NCI-H2107 treated with DMSO at 0.1 percent for 48 hours (cell line): Measurements from ENCODE around the gene ATP2A2.

Experiments
- DNase-seq: peaks from one replicate; lab custom pipeline; 2025; ENCODE audit not compliant: unreplicated experiment; lab: John Stamatoyannopoulos, UW

Gene ATP2A2

DNA sequence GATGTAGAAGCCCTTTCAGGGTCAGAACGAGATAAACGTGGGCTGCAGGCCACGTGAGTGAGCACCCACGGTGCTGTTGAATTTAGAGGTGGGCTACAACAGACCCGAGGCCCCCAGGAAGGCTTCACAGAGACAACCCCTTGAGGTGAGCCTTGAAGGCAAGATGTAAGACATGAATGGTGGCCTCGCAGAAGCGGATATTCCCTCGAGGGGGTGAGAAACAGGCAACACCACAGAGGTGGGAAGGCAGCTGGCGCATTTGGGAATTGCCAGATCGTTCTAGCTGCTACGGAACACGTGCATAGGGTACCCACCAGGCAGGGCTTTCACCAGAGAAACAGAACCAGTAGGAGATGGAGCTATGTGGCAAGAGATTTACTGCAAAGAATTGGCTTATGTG lies 22.6 kb upstream of the ATP2A2 start:
- no peak for DNase-seq

DNA sequence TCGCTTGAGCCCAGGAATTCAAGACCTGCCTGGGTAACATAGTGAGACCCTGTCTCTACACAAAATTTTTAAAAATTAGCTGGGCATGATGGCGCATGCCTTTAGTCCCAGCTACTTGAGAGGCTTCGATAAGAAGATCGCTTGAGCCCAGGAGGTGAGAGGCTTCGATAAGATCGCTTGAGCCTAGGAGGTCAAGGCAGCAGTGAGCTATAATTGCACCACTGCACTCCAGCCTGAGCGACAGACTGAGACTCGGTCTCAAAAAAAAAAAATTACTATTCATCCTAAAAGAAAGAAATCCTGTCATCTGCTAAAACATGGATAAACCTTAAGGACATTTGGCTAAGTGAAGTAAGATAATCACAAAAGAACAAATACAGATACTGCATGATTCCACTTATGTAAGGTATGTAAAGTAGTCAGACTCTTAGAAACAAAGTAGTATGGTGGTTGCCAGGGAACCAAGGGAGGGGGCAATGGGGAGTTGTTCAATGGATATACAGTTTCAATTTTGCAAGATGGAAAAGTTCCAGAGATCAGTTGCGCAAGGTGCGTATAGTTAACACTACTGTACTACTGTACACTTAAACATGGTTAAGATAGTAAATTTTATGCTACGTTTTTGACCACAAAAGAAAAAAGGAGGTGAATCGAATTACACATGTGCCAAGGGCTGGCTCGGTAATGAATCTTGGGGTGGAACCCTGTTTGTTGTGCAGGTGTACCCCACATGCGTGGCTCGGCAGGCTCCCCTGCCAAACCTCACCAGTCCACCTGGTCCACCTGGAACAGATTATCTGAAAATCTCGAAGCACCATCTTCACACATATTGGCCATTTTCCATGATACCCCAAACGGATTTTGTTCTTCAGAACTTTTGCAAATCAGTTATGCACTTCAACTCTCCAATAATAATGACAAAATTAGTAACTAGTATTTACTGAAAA lies 18.3 kb upstream of the ATP2A2 start:
- peak; percentile 79 for DNase-seq

DNA sequence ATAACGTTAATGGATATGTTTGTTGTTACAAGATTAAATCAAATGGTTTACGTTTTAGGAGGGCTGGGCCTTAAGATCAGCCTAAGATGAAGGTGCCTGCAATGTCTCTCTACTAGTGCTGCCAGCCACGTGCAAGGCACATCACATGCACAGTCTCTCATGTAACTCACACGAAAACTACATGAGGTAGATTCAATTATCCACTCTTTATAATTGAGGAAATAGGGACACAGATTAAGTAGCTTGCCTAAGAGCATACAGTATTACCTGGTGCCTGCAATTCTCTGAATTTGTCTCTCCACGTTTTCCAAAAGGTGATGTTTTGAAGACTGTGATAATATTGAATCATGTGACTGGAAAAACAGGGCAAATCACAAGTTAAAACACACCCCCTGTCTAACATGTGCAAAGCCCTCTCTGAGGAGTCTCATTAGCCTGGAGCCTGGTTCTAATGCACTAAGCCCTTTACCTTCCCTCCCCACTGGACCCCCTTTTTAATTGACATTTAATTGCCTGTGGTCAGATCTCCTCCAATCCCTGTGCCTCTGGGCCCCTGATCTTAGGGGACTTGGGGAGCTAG lies 14.6 kb upstream of the ATP2A2 start:
- DNase-seq = peak; percentile 37

DNA sequence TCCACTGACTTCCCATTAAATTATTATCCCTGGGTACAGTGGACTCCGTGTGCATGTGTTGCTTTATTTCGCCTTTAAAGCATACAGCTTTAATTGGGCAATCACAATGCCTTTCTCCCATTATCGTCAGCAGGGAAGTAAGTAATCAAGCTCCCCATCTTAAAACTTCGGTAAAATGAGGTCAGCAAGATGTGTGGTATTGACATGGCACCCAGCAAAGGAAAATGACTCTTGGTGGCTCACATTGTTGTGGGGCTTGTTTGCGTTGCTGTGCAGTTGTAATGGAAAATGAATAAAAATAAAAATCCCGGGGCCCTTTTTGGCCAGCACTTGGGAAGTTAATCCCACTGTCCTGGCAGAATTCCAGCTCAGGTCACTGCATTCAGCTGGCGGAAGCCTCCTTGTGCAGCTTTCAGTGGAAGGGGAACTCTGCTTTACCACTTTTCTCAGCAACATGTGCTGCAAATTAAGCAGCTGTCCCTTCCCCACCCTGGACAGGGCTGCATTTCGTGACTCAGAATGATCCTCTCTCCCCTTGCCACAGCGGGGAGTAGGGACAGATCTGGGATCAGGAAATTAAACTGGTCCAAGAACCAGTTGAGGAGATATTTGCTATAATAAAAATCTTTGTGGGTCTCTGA lies 13.9 kb upstream of the ATP2A2 start:
- peak; percentile 76 for DNase-seq

DNA sequence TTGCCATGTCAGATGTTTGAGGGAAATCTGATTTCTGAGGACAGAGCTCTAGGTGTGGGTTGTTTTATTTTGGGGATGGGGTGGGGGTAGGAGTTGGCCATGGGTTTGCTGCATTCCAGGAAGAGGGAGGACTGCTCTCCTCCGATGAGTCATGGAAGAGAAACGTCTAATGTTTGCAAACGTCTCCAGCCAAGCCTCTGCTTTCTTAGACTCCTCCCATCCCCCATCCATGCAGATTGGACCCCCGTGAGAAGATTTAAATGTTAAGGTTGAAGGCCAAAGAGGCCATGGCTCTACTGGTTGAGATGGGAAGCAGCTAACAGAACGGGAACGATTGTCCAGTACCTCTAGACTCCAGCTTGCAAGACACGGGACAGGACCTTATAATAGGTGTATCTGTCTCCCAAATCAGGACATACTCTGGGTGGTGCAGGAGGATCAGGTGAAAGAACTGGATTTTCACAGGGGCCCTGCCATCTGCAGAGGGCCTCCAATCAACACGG lies 11.4 kb upstream of the ATP2A2 start:
- DNase-seq = no peak

DNA sequence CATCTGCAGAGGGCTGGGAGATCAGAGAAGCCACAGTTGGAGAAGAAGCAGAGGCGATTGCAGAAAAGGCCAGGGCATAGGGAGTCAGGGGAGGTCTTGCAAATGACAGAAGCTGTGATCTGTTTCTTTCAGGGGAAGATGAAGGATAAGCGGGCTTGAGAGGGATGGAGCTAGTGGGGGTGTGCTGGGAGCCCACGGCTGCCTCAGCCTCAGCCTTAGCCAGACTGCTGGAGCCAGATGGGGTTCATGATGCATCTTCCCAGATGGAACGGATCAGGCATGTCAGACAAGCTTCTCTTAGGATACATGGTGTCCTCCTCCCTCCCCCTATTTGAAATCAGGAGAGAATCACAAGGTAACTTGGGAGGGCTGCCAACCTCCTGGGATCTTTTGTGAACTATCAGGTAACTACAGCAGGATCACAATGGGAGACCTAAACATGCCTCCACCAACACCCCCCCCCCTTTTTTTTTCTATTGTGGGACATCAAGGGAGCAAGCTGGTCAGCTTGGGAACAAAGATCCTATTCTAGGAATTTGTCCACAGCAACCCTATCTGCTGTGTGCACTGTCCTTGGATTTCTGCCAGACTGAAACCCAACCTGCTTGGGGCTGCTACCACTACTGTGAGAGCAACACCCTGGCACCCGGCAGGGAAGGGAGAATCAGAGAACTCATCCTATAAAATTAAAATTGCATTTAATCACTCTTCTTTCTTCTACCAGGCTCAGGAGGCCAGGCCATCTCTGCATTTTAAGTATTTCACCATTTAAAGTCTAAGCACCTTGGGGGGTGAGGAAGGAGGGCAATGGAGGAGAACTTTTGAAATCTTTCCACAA lies 10.7 kb upstream of the ATP2A2 start:
- peak; percentile 82 for DNase-seq

DNA sequence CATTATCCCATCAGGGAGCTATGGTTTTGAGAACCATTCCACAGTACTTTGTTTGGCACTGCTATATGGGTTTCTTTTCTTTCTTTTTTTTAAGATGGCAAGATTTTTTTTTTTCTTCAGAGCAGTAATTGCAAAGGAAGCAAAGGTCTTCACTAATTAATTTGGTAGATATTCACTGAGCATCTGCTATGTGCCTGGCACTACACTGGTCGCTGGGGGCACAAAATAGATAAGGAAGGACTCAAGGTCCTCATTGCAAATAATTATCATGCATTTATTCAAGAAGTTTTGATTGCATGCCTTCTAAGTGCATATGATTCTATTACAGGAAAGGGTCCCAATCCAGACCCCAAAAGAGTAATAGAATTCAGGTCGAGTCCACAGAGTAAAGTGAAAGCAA lies 10.0 kb upstream of the ATP2A2 start:
- no peak for DNase-seq

DNA sequence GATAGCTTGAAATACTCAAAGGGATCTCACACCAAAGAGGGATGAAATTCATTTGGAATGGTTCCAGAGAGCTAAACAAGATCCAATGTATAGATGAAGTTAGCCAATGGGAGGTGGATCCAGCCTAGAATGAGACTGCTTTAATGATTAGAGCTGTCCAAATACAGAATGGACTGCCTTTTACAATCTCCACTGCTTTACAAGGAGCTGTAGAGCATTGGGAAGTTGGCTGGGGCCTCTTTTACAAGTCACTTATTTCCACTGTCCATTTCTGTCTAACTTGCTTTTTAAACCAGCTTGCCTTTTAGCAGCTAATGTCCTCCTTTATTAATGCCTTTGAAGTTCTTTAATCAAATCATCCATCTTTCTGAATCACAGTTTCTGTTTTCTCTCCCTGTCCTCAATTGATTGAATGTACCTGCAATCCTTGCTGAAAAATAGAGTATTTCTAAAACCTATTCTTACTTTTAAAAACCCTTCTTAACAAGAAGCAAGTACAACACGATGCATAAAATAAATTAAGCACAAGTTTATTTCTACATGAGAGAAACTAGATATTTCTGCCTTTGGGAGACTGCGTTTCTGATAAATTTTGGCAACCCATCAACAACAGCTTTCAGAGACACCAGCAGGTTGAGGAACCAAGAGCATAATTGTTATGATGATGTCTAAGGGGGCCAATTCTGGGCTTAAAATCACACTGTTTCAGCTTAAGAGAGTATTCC lies 3.4 kb upstream of the ATP2A2 start:
- DNase-seq = no peak

DNA sequence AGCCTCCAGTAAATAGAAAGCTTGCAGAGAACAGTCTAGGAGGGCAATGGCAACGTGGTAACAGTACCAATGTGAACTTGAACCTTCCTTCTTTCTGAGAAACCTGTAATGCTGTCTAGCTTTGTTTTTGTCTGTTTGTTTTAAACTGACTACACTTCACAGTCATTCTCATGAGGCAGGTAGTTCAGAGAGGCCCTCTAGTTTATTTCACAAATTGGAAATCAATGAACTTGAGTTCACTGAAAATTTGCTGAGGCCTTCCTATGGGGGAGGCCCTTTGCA lies 2.9 kb upstream of the ATP2A2 start:
- no peak for DNase-seq

DNA sequence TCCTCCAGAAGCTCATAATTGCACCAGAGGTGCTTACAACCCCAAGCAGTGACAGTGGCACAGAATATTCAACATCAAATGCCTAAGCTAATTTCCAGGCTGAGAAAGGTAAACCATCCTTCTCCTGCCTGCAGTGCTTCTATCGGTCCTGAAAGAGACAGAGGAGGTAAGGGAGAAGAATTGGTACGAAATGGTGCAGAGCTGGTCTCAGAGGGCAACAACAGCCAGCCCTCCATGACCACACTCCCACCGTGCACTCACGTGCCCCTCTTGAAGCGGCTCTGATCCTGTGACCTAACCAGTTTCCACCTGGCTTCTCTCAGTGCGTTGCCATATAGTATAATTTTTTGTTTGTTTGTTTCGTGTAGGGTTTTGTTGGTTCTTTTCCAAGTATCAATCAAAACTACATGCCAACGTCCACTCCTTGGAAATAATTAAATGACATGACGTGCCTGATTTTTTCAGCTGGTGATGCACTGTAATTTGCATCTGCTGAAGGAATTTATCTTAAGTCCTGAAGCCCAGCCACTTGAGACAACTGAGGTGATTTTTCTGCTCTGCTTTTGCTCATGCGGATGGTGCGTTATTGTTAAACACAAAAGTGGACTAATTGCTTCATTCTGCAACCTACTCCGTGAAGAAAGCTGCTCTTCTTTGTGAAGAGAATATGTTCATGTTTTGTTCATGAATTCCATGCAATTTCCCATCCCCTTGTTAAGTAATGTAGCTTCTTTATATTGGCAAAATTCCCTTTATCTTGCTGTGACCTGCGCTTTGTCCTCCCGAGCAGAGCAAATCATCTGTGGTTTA lies 1.3 kb upstream of the ATP2A2 start:
- DNase-seq = peak; percentile 44

DNA sequence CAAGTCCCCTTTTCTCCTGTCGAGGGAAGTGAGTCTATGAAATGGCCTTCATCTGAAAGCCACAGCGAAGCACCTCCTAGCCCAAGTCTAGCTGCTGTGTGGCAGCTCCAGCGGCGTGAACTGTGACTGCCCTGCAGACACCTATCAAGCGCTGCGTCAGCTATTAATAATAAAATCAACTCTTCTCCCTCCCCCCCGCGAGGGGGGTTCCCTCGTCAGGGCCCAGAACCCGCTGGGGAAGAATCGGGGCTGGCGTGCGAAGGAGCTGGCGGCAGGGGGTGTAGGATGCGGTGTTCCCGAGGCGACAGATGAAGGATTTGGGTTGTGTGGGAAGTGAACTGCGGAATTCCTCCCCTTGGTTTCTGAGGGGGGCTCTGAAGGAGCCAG lies 662 bp upstream of the ATP2A2 start:
- DNase-seq = peak; percentile 44

DNA sequence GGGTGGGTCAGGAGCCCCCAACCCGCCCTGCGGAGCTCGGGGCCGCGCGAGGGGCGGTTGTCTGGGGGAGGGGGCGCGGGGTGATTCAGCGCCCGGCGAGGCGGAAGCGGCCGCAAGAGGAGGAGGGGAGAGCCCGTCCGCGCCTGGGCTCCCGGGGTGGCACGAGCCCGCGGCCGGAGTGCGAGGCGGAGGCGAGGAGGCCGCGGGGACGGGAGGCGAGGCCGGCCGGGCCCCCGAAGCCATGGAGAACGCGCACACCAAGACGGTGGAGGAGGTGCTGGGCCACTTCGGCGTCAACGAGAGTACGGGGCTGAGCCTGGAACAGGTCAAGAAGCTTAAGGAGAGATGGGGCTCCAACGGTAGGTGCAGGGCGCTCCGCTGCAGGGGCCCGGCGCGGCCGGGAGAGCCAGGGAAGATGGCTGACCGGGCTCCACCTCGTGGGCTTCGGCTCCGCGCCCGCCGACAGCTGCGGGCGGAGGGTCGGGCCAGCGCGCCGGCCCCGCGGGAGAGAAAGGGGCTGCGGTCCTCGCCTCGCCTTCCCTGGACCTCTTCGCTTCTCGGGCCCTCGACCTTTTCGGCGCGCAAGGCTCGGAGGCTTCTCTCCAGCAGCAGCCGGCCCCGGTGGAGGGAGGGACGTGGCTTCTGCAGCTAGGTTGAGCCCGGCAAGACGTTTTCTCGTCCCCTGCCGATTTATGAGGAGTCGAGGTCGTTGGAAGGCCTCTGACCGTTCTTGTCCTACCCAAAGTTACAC lies 677 bp downstream of the ATP2A2 start:
- peak; percentile 19 for DNase-seq

DNA sequence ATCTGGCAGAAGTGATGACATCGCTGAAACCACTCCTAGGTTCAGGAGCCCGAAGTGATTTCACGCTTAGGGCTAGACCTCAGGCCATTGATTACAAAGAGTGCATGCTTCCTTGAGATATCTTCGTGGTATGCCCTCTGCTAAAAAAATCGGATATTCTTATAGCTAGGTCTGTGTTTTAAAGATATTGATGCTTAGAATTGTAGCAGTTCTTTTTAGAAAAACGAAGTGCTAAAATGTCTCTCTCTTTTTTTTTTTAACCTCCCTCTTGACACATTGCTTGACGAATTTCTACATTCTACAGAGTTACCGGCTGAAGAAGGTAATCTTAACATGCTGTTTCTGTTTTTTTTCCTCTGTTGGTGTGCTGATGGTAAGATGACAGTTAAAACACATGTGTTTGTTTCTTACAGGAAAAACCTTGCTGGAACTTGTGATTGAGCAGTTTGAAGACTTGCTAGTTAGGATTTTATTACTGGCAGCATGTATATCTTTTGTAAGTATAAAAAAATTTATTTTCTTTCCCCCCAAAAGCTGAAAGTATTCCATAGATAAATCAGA lies 1.3 kb downstream of the ATP2A2 start:
- peak; percentile 20 for DNase-seq

DNA sequence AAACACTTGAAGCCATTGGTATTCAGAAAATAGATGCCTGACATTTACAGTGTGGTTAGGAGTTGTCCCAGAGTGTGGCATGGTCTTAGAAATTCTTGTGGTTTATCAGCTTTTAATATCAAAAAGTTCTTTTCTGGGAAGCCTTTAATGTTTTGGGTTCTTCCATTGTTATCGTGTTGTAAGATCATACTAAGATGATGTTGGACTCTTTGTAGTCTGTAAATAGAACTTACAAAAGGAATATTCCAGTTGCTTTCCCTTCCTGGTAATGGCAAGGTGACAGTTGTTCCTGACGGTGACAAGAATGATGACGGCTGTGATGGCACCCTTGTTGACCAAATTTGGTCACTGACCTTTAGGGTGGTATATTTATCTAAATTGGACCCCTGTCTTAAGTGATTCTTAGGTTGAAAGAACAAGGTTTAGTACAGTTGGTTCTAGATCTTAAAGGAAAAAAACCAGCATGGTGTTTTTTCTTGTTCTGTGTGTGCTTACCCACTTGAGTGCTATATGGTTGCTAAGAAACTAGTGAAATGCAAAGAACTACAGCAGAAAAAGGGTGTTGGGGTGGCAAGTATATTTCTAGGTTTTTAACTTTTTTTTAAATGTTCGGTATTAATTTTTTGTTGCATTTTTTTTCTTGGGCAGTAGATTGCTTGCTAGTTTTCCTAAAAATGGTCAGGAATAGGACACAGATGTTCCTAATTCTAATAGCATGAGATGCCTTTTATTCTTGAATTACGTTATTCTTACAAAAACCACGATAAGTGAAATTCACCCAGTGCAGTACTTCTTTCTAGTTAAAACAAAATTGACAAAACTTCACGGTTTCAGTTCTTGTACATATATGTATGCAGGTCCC lies 2.1 kb downstream of the ATP2A2 start:
- DNase-seq = no peak

DNA sequence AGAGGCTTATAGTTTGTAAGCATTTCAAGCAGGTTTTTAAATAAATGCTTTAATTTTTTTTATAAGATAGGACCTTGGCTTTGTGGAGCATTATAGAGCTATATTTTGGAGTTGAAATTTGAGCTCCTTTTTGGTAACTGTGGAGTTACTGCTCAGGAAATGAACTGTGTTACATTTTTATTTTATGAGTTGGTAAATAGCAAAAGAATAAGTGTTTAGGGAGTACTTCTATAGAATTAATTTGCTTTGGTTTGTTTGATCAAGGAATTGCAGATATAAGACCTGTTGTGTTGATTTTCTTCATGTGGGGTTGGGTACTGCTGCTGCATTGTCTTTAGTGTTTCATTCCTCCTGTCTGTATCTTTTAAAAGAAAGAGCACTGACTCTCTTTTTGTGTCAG lies 3.5 kb downstream of the ATP2A2 start:
- DNase-seq = no peak

DNA sequence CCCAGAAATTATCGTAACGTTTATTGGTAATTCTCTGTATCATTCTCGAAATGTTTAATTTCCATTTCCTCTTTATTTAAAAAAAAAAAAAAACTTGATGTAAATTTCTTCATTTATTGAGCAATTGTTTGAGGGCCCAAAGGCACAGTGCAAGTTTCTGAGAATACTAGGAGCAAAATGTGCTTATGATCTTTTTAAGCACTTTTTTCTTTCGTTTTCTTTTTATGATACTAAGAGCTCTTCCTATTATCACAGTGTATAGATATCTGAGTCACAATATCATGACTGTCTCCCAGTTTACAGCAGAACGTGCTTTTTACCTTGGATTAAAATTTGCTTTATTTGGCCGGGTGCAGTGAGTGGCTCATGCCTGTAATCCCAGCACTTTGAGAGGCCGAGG lies 5.6 kb downstream of the ATP2A2 start:
- no peak for DNase-seq

DNA sequence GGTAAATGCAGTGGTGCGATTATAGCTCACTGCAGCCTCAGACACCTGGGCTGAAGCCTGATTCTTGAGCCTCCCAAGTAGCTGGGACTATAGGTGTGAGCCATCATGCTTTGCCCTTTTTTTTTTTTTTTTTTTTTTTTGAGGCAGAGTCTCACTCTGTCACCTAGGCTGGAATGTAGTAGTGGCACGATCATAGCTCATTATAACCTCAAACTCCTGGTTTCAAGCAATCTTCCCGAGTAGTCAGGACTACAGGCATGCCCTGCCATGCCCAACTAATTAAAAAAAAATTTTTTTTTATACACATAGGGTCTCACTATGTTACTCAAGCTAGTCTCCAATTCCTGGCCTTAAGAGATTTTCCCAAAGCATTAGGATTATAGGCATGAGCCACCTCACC lies 6.9 kb downstream of the ATP2A2 start:
- no peak for DNase-seq
